ENCODE data around the gene DDX28.

The DDX28 gene

DNA sequence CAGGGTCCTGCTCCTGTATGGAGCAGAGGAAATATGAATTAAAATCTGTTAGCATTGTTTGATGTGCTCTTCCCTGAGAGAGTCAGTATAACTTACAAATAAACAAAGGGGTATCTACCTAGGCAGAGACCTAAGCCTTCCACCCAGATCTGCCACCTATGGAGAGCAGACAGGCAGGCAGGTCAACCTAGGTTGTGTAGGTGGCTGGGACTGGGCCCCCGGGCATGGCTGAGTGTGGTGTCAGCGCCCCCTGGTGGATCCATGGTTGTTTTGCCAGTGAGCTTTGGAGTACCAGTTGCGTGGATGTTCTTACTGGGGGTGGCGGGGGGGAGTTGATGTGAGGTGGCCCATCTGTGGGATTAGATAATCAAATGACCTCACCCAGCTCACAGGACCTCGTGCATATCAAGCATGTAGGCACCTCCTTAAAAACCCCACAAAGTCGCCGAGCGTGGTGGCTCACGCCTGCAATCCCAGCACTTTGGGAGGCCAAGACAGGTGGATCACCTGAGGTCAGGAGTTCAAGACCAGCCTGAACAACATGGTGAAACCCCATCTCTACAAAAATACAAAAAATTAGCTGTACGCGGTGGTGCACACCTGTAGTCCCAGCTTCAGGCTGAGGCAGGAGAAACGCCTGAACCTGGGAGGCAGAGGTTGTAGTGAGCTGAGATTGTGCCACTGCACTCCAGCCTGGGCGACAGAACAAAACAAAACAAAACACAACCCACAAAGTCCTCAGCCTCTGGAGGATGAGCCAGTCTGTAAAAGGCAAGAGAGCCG, 17.7 kb upstream of the DDX28 start:
- H2AFZ ChIP-seq: no peak overlapping the region
- H3K4me3 ChIP-seq (ENCODE audit: low read depth, low read length): no peak overlapping the region
- H3K4me1 ChIP-seq: no peaks in the 10 kb centered on the region
- no peaks in the 10 kb centered on the region for H3K79me2 ChIP-seq
- no peak overlapping the region for H3K27ac ChIP-seq
- H3K27me3 ChIP-seq (ENCODE audit: control insufficient read depth, insufficient read depth, low read length): no peaks in the 10 kb centered on the region
- H3K36me3 ChIP-seq (ENCODE audit: control insufficient read depth, insufficient read depth, low read length): no peaks in the 10 kb centered on the region
- no peak overlapping the region for H3K9ac ChIP-seq
- no peak overlapping the region for H3K4me2 ChIP-seq (ENCODE audit: low read length)
- H3K9me3 ChIP-seq (ENCODE audit: control insufficient read depth, low read length): no peaks in the 10 kb centered on the region
- peak; percentile 88 for TF ChIP-seq CTCF (IDR thresholded peaks at IDR 0.05)

- H3K9me3 ChIP-seq (ENCODE audit: control insufficient read depth, low read length): no peaks in the 10 kb centered on the region
- H3K4me3 ChIP-seq (ENCODE audit: low read depth, low read length): no peak overlapping the region
- no peak overlapping the region for H2AFZ ChIP-seq
- H3K4me2 ChIP-seq (ENCODE audit: low read length): no peak overlapping the region
- H3K4me1 ChIP-seq: peaks cover 3% of the 10 kb centered on the region
- no peaks in the 10 kb centered on the region for H3K79me2 ChIP-seq
- H3K9ac ChIP-seq: no peak overlapping the region
- no peak for TF ChIP-seq CTCF (IDR thresholded peaks at IDR 0.05)
- H3K27ac ChIP-seq: no peak overlapping the region
- H3K27me3 ChIP-seq (ENCODE audit: control insufficient read depth, insufficient read depth, low read length): no peaks in the 10 kb centered on the region
- H3K36me3 ChIP-seq (ENCODE audit: control insufficient read depth, insufficient read depth, low read length): no peaks in the 10 kb centered on the region
Measured at GRCh38 chr16:68037841-68038597, 15.0 kb upstream of the DDX28 start.

GRCh38 chr16:68035227-68035626, 12.2 kb upstream of the DDX28 start:
- H3K36me3 ChIP-seq (ENCODE audit: control insufficient read depth, insufficient read depth, low read length): no peaks in the 10 kb centered on the region
- no peak overlapping the region for H2AFZ ChIP-seq
- no peak overlapping the region for H3K4me2 ChIP-seq (ENCODE audit: low read length)
- H3K4me3 ChIP-seq (ENCODE audit: low read depth, low read length): no peak overlapping the region
- no peak overlapping the region for H3K27ac ChIP-seq
- no peaks in the 10 kb centered on the region for H3K9me3 ChIP-seq (ENCODE audit: control insufficient read depth, low read length)
- H3K9ac ChIP-seq: no peak overlapping the region
- no peaks in the 10 kb centered on the region for H3K79me2 ChIP-seq
- no peaks in the 10 kb centered on the region for H3K27me3 ChIP-seq (ENCODE audit: control insufficient read depth, insufficient read depth, low read length)
- TF ChIP-seq CTCF (IDR thresholded peaks at IDR 0.05): no peak
- H3K4me1 ChIP-seq: peaks cover 3% of the 10 kb centered on the region

DNA sequence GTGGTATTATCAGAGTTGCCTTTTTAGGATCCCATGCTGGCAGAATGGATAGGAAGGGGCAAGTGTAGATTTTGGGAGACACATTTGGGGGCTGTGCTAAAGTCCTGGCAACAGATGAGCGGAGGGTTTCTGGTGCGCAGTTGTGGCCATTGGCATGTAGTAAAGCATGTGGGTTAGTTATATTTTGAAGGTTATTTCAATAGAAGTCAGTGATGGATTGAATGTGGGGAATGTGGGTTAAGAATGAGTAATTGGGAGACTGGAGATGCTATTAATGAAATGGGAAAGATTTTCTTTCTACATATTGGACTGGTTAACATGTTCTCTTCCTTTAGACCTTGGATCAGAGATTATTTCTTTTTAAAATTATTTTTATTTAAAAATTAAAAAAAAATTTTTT, 10.1 kb upstream of the DDX28 start:
- H3K4me2 ChIP-seq (ENCODE audit: low read length): no peak overlapping the region
- no peak overlapping the region for H3K27ac ChIP-seq
- H3K27me3 ChIP-seq (ENCODE audit: control insufficient read depth, insufficient read depth, low read length): no peaks in the 10 kb centered on the region
- H3K4me3 ChIP-seq (ENCODE audit: low read depth, low read length): no peak overlapping the region
- H3K4me1 ChIP-seq: peaks cover 3% of the 10 kb centered on the region
- no peaks in the 10 kb centered on the region for H3K79me2 ChIP-seq
- no peak overlapping the region for H3K9ac ChIP-seq
- H2AFZ ChIP-seq: no peak overlapping the region
- H3K36me3 ChIP-seq (ENCODE audit: control insufficient read depth, insufficient read depth, low read length): no peaks in the 10 kb centered on the region
- no peak for TF ChIP-seq CTCF (IDR thresholded peaks at IDR 0.05)
- H3K9me3 ChIP-seq (ENCODE audit: control insufficient read depth, low read length): no peaks in the 10 kb centered on the region
